Measurements from ENCODE around the gene ISG15. TPM values are rescaled to one million over a fixed set of nuclear protein-coding genes. Genes with fewer than 3 reads are reported as not detected.
A peak's percentile ranks its signal among the peaks of the same experiment; 100 is the strongest.

Gene ISG15
- total and polyA plus RNA-seq, 2 of the 13 experiments (the other 11 are each of a cell fraction or from before 2014, with no cell fraction given) = 42.1 to 54.9 TPM

- TF ChIP-seq PATZ1 (CRISPR knock-in tag; IDR thresholded peaks at IDR 0.05) = peak; percentile 52; the same call in 1 of the 2 replicates
- TF ChIP-seq ELF3 (CRISPR knock-in tag; IDR thresholded peaks at IDR 0.05) = peak; percentile 42
- peak; percentile 30; the same call in 1 of the 2 replicates for TF ChIP-seq NR0B2 (CRISPR knock-in tag; IDR thresholded peaks at IDR 0.05)
- no peak for TF ChIP-seq BHLHE40 (IDR thresholded peaks at IDR 0.05; ENCODE audit: low read length)
- peak; percentile 47; the same call in 1 of the 2 replicates for TF ChIP-seq ZSCAN25 (CRISPR knock-in tag; IDR thresholded peaks at IDR 0.05)
- no peak for TF ChIP-seq HNF1A (IDR thresholded peaks at IDR 0.05; ENCODE audit: low read depth)
- peak; percentile 24; the same call in 1 of the 2 replicates for TF ChIP-seq HNF1A (CRISPR knock-in tag; IDR thresholded peaks at IDR 0.05; ENCODE audit: borderline replicate concordance)
- no peak for TF ChIP-seq EP300 (IDR thresholded peaks at IDR 0.05; ENCODE audit: low read depth in 2 of 2, low read length in 2 of 2)
- 0 out of 2 replicates have a peak, but pooled peaks have one; percentile 29 for TF ChIP-seq EP300 (CRISPR knock-in tag; IDR thresholded peaks at IDR 0.05; ENCODE audit: borderline replicate concordance)
- peak; percentile 16; the same call in 1 of the 2 replicates for TF ChIP-seq PRDM10 (CRISPR knock-in tag; IDR thresholded peaks at IDR 0.05; ENCODE audit: low read depth)
- 0 out of 2 replicates have a peak, but pooled peaks have one; percentile 57 for TF ChIP-seq PRMT3 (CRISPR knock-in tag; IDR thresholded peaks at IDR 0.05; ENCODE audit: borderline replicate concordance, low read depth)
- peak; percentile 28; the same call in 1 of the 2 replicates for TF ChIP-seq ZBTB33 (CRISPR knock-in tag; IDR thresholded peaks at IDR 0.05)
These were observed at the start of gene ISG15 (continued) for GRCh38 chr1:1013105-1013921.

All from HepG2 (cell line).